Neuron (in vitro differentiated cells): ENCODE results near the gene GPR132.

Source experiments
- H2AFZ ChIP-seq: one replicate; pipeline ENCODE4 v1.6.1; 2013; ENCODE audit warnings: low read depth, mild to moderate bottlenecking, inconsistent platforms, low read length, moderate library complexity
- H3K27me3 ChIP-seq: one replicate; pipeline ENCODE4 v1.6.1; 2013; ENCODE audit warnings: low read length; ENCODE audit not compliant: insufficient read depth
- H3K36me3 ChIP-seq: one replicate; pipeline ENCODE4 v1.6.1; 2013; ENCODE audit warnings: low read length; ENCODE audit not compliant: insufficient read depth
- H3K4me1 ChIP-seq: one replicate; pipeline ENCODE4 v1.6.1; 2013; ENCODE audit warnings: low read length; ENCODE audit not compliant: insufficient read depth
- H3K4me3 ChIP-seq: 2 replicates; pipeline ENCODE4 v1.5.1; 2013; ENCODE audit warnings: mild to moderate bottlenecking, low read length, moderate library complexity
- H3K9me3 ChIP-seq: one replicate; pipeline ENCODE4 v1.6.1; 2013; ENCODE audit warnings: low read length

The GPR132 gene

DNA sequence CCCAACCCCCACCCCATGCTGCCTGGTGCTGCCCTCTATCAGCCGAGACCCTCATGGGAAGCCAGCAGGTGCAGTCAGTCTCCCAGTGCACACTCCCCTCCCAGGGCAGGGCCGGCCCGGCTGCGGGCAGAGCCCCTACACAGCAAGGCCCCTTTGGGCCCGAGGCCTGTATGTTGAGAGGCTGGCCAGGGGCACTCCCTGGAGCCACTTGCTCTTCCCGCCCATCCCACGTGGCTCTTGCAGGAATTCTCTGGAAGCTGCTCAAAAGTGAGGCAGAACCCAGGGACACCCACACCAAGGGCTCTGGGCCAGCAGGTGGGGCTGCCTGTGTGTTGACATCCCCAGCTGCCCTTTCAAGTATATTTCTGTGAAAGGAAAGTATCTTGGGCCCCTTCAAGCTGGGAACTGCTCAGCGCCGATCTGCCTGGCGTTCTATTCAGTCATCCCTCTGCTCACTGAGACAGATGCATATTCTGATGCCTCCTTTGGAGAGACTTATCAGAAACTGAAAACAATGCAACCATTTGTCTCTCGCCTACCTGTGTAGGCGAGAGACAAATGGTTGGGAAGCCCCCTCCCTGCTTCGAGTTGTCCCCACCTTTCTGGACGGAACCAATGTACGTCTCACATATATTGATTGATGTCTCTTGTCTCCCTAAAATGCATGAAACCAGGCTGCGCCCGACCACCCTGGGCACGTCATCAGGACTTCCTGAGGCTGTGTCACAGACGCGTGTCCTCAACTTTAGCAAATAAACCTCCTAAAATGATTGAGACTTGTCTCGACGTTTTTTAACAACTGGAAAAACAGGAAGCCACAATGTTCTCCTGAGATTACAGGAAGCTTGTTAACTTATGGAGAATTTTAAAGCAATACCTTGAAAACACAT is 6.0 kb downstream of the GPR132 start:
- no peaks in the 10 kb centered on the region for H3K36me3 ChIP-seq
- H2AFZ ChIP-seq = no peak overlapping the region
- no peaks in the 10 kb centered on the region for H3K9me3 ChIP-seq
- H3K4me3 ChIP-seq = no peak overlapping the region
- H3K27me3 ChIP-seq = peaks cover 19% of the 10 kb centered on the region
- no peaks in the 10 kb centered on the region for H3K4me1 ChIP-seq

- Histone ChIP-seq H3K4me3 (no peak overlapping the region), H3K4me1 (no peaks in the 10 kb centered on the region), H3K36me3 (no peaks in the 10 kb centered on the region), H3K27me3 (peaks cover 19% of the 10 kb centered on the region), H3K9me3 (no peaks in the 10 kb centered on the region), H2AFZ (no peak overlapping the region)
Measured at GRCh38 chr14:105058521-105059034, 6.7 kb downstream of the GPR132 start.

GRCh38 chr14:105056303-105056831 is 8.9 kb downstream of the GPR132 start:
- Histone ChIP-seq H3K4me3 (no peak overlapping the region), H3K27me3 (peaks cover 17% of the 10 kb centered on the region), H3K36me3 (no peaks in the 10 kb centered on the region), H2AFZ (no peak overlapping the region), H3K4me1 (no peaks in the 10 kb centered on the region), H3K9me3 (no peaks in the 10 kb centered on the region)

DNA sequence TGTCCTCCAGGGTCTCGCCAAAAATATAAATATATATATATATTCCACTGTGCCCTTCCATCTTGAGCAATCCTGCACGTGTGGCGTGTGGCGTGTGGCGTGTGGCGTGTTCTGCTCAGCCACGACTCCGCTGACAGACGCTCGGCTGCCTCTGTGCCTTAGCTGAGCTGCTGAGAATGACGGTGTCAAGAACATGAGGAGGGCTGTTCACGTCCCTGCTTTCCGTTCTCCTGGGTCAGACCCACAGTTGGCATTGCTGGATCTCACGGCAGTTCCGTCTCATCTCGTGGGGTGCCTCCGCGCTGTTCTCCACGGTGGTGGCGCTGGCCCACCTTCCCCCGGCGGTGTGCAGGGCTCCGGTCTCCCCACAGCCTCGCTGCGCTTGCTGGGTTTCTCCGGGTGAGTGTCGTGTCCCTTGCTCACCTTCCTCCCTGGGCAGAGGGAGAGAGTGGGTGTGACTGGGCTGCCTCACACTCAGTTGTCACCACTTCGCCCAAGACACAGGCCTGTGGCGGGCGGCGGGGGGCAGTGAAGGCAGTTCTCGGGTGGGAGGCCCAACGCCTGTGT is 9.4 kb downstream of the GPR132 start:
- Histone ChIP-seq H2AFZ (no peak overlapping the region), H3K4me3 (no peak overlapping the region), H3K9me3 (no peaks in the 10 kb centered on the region), H3K27me3 (peaks cover 17% of the 10 kb centered on the region), H3K36me3 (no peaks in the 10 kb centered on the region), H3K4me1 (no peaks in the 10 kb centered on the region)

GRCh38 chr14:105055334-105055733 is 9.9 kb downstream of the GPR132 start:
- Histone ChIP-seq H2AFZ (no peak overlapping the region), H3K27me3 (peaks cover 17% of the 10 kb centered on the region), H3K36me3 (no peaks in the 10 kb centered on the region), H3K9me3 (no peaks in the 10 kb centered on the region), H3K4me3 (no peak overlapping the region), H3K4me1 (no peaks in the 10 kb centered on the region)

DNA sequence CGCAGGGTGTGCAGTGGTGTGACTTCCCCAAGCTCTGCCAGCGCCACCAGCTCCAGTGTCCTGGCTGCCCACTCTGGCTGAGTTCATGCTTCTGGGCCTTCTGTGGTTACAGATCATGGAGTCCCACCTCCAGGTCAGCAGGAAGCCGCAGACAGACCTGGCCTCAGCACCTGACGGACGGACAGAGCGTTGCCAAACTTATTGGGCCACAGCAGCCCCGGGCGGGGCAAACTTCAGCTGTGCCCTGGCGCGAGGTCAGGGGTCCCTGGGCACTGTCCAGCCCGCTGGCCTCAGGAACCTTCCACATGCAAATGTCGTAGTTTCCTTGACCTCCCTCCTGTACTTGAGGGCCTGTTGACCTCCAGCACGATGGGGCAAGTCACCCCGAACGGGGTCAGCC is 11.2 kb downstream of the GPR132 start:
- Histone ChIP-seq H3K4me1 (no peaks in the 10 kb centered on the region), H3K9me3 (no peaks in the 10 kb centered on the region), H2AFZ (no peak overlapping the region), H3K36me3 (no peaks in the 10 kb centered on the region), H3K27me3 (peaks cover 17% of the 10 kb centered on the region), H3K4me3 (no peak overlapping the region)

- H3K4me1 ChIP-seq = no peaks in the 10 kb centered on the region
- H3K27me3 ChIP-seq = peaks cover 17% of the 10 kb centered on the region
- no peak overlapping the region for H2AFZ ChIP-seq
- H3K4me3 ChIP-seq = no peak overlapping the region
- no peaks in the 10 kb centered on the region for H3K9me3 ChIP-seq
- H3K36me3 ChIP-seq = no peaks in the 10 kb centered on the region
Measured at GRCh38 chr14:105053421-105053820, 11.8 kb downstream of the GPR132 start.

DNA sequence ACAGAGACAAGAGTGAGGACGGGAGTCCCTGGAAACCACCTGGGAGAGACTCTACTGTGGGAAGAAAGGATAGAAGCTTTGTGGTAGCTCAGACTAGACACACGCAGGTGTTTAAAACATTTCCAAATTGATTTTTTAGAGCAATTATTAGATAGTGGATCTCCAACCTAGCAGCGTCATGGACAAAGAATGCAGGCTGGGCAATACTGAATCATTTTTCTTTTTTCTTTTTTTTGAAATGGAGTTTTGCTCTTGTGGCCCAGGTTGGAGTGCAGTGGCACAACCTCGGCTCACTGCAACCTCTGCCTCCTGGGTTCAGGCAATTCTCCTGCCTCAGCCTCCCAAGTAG is 13.1 kb downstream of the GPR132 start:
- Histone ChIP-seq H3K4me3 (no peak overlapping the region), H2AFZ (no peak overlapping the region), H3K4me1 (no peaks in the 10 kb centered on the region), H3K27me3 (peaks cover 18% of the 10 kb centered on the region), H3K36me3 (no peaks in the 10 kb centered on the region), H3K9me3 (no peaks in the 10 kb centered on the region)

DNA sequence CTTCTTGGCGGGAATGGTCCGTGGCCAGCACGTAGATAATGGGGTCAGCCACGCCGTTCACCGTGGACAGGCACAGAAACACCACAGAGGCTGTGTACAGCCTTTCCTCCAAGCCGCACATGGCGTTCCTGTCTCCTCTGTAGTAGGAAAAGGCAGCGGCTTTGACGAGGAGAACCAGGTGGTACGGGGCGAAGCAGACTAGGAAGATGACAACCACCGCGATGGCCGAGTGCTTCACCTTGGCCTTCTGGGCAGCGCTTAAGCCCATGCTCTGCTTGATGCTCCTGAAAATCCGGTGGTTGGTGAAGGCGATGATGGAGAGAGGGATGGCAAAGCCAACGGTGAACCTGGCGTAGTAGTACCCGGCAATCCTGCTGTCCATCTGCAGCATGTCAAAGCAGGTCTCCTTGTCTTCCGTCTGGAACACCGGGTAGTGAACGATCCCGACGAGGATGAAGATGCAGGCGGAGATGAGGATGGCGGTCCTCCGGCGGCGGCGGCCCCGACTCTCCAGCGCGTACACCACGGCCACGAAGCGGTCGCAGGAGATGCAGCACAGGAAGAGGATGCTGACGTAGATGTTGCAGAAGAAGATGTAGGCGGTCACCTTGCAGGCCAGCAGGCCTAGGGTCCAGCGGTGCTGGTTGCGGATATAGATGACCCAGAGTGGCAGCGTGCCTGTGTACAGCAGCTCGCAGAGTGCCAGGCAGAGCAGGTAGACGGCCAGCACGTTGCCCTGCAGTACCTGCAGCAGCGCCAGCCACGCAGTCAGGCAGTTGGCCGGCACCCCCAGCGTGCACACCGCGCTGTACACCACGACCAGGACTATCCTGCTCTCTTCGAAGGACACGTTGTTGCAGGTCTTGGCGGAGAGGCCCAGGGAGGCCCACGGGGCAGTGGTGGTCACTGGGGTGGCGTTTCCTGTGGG is 13.8 kb downstream of the GPR132 start:
- Histone ChIP-seq H3K4me3 (no peak overlapping the region), H3K9me3 (no peaks in the 10 kb centered on the region), H3K27me3 (peaks cover 18% of the 10 kb centered on the region), H3K4me1 (no peaks in the 10 kb centered on the region), H2AFZ (no peak overlapping the region), H3K36me3 (no peaks in the 10 kb centered on the region)

DNA sequence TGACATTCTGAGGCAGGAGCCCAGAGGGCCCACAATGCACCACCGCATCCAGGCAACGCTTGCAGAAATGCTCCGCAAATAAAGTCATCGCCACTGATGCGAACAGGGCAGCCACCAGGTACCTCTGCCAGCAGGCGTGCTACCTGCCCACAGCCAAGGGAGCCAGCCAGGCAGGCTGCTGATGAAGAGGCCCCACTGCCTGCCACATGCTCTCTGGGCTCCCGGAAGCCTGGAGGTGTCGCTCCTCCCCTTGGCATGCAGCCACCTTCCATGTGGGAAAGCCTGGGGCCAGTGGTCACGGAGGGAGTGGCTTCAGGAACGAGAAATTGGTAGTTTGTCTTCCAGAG is 14.7 kb downstream of the GPR132 start:
- H3K4me1 ChIP-seq = no peaks in the 10 kb centered on the region
- H2AFZ ChIP-seq = no peak overlapping the region
- no peaks in the 10 kb centered on the region for H3K9me3 ChIP-seq
- H3K36me3 ChIP-seq = no peaks in the 10 kb centered on the region
- H3K27me3 ChIP-seq = peaks cover 11% of the 10 kb centered on the region
- no peak overlapping the region for H3K4me3 ChIP-seq

DNA sequence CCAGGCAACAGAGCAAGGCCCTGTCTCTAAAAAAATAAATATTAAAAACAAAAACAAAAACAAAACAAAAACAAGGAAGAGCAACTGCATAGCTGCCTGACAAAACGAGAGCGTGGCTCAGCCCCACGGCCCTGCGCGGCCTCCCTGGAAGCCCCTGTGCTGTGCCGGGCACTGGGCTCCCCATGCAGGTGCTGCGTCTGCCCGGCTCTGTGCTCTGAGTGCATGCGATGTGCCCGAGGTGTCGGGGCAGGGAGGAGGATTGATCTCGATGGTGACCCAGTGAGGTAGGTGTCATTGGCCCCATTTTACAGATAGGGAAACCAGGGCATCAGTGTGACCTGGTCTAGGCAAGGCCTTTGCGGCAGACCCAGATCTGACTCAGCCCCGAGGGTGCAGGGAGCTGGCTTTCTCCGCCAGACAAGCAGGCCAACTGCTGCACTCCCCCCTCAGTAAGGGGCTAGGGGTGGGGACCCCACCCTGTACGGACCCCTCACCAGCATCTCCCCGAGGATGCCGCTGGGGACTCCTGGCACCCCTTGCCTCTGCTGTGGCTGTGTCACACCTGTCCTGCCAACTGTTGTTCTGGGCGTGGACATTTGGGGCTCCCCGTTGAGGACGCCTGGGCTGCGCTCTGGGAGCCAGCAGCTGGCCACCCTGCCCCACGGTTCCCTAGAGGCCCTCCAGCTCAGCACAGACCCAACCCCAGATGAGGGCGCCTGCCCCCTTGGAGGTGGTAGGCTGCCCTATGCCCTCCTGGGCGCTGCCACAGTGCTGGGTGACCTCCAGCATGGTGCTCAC is 15.3 kb downstream of the GPR132 start:
- Histone ChIP-seq H3K9me3 (no peaks in the 10 kb centered on the region), H3K4me3 (no peak overlapping the region), H3K4me1 (no peaks in the 10 kb centered on the region), H3K36me3 (no peaks in the 10 kb centered on the region), H2AFZ (no peak overlapping the region), H3K27me3 (peaks cover 7% of the 10 kb centered on the region)

- no peak overlapping the region for H2AFZ ChIP-seq
Measured at GRCh38 chr14:105047283-105048016, 17.8 kb downstream of the GPR132 start.

More at GRCh38 chr14:105047283-105048016, 17.8 kb downstream of the GPR132 start:
- H3K9me3 ChIP-seq = no peaks in the 10 kb centered on the region
- H3K27me3 ChIP-seq = peaks cover 11% of the 10 kb centered on the region
- no peaks in the 10 kb centered on the region for H3K4me1 ChIP-seq
- no peak overlapping the region for H3K4me3 ChIP-seq
- H3K36me3 ChIP-seq = no peaks in the 10 kb centered on the region
